ENCODE data around the gene SYT12.
"Not testable (repeated sequence)": the region's sequence is repeated elsewhere in the genome, so short reads cannot be mapped to it uniquely, and the experiment has no call there.

Gene SYT12, protein sequence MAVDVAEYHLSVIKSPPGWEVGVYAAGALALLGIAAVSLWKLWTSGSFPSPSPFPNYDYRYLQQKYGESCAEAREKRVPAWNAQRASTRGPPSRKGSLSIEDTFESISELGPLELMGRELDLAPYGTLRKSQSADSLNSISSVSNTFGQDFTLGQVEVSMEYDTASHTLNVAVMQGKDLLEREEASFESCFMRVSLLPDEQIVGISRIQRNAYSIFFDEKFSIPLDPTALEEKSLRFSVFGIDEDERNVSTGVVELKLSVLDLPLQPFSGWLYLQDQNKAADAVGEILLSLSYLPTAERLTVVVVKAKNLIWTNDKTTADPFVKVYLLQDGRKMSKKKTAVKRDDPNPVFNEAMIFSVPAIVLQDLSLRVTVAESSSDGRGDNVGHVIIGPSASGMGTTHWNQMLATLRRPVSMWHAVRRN

GRCh38 chr11:67022961-67023956 lies at the start of gene SYT12:
TSS of gene SYT12 (plus strand) at chr11:67023134. CDS start at chr11:67030145, 7,011 bp downstream.
- FAIRE-seq: no peak

- no peak for FAIRE-seq
Measured at GRCh38 chr11:66973956-66974580, 48.9 kb upstream of the SYT12 start.

DNA sequence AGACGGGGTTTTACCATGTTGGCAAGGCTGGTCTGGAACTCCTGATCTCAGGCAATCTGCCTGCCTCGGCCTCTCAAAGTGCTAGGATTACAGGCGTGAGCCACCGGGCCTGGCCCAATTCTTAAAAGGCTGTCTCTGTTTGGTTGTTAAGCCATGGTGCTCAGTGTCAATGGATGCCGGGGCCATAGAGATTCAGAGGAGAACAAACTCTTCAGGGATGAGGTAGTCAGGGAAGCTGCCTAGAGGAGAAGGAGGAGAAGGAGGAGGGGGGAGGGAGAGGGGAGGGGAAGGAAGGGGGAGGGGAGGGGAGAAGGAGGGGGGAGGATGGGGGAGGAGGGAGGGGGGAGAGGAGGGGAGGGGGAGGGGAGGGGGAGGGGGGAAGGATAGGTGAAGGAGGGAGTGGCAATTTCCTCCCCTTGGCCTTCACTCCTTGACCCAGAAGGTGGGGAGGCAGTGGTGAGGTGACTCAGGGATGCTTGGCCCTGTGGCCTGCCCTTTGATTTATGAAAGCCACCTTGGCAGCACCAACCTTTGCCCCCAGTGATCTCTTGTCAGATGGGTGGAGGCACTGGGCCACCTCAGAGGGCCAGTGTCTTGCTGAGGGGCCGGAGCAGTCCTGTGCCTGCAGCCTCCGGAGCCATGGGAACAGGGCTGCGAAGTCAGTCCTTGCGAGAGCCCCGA lies 48.1 kb upstream of the SYT12 start, which contains the start of gene C11orf86:
TSS of gene C11orf86 (plus strand) at position 581 of the 681 bp plus-strand sequence. CDS start at position 640, 59 bp downstream.
- FAIRE-seq: no peak

GRCh38 chr11:66975405-66976027 lies 47.4 kb upstream of the SYT12 start:
- no peak for FAIRE-seq

GRCh38 chr11:66976028-66976467 lies 46.9 kb upstream of the SYT12 start:
- no peak for FAIRE-seq

GRCh38 chr11:66976925-66977324 lies 46.0 kb upstream of the SYT12 start:
- no peak for FAIRE-seq

- no peak for FAIRE-seq
Measured at GRCh38 chr11:66978229-66978628, 44.7 kb upstream of the SYT12 start.

DNA sequence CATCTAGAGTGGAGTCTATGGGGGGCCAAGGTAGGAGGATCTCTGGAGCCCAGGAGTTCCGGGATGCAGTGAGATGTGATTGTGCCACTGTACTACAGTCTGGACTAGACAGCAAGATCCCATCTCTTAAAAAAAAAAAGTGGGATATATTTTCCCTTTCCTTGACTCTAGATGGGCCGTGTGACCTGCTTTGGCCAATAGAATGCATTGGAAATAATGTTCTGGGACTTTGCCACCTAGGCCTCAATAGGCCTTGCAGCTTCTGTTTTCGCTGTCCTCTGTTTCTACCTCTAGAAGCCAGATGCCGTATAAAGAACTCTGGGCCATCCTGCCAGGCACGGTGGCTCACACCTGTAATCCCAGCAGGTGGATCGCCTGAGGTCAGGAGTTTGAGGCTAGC lies 44.2 kb upstream of the SYT12 start:
- FAIRE-seq: no peak

DNA sequence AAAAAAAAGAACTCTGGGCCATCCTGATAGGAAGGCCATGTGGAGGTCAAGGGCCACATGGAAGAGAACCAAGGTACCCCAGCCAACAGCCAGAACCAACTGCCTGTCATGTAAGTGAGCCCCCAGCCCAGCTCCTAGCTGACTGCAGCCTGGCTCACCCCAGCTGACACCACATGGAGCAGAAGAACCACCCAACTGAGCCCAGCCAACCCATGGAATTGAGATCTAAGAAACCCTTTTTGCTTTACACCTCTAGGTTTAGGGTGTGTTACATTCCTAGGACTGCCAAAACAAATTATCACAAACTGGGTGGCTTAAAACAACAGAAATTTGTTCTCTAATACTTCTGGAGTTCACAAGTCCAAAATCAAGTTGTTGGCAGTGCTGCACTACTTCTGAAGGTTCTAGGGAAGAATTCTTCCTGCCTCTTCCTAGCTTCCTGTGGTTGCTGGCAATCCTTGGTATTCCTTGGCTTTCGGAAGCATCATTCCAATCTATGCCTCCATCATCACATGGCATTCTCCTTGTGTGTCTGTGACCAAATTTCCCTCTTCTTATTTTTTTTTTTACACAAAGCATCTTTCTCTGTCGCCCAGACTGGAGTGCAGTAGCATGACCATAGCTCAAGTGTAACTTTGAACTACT lies 43.5 kb upstream of the SYT12 start:
- no peak for FAIRE-seq

DNA sequence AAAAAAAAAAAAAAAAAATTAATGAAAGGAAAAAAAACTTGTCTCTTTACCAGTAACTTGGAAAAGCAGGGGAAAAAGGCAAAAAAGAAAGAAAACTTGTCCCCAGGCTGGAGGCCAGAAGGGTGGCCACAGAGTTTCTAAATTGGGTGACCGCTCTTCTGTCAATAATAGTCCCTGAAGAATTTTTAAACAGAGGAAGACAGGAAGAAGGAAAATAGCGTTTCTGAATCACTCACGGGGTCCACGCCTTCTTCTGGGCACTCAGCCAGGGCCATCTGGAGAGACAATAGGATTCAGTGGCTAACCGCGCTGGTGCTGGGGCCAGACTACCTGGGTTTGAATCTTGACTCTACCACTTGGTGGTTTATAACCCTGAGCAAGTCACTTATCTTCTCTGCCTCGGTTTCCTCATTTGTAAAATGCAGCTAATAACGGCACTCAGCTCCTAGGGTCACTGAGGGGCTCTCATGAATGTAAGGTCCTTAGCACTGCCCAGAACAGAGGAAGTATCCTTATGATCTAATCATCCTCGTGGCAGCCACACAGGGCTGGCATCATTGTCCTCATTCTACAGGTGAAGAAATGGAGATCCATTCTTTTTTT lies 40.9 kb upstream of the SYT12 start:
- FAIRE-seq: no peak

- no peak for FAIRE-seq
Measured at GRCh38 chr11:66983275-66983924, 39.5 kb upstream of the SYT12 start.

- FAIRE-seq: no peak
Measured at GRCh38 chr11:66985508-66986177, 37.3 kb upstream of the SYT12 start.

DNA sequence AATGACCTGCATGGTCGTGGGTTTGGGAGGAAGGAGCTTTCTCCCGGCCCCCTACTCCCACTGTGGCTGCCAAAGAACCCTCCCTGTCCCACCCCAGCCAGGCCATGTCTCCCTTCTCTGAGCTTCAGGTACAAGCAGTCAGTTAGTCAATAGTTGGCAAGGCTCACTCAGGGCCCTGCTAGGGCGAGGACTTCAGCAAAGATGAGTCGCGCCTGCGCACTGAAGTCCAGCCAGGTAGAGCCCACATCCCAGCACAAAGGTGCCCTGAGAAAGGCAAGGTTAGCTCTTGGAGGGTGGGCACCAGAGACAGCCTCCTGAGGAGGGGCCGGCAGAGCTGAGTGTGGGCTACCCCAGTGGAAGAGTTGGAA lies 36.8 kb upstream of the SYT12 start:
- no peak for FAIRE-seq

- no peak for FAIRE-seq
Measured at GRCh38 chr11:66987158-66987620, 35.7 kb upstream of the SYT12 start.

- FAIRE-seq: no peak
Measured at GRCh38 chr11:66987924-66988637, 34.9 kb upstream of the SYT12 start.

DNA sequence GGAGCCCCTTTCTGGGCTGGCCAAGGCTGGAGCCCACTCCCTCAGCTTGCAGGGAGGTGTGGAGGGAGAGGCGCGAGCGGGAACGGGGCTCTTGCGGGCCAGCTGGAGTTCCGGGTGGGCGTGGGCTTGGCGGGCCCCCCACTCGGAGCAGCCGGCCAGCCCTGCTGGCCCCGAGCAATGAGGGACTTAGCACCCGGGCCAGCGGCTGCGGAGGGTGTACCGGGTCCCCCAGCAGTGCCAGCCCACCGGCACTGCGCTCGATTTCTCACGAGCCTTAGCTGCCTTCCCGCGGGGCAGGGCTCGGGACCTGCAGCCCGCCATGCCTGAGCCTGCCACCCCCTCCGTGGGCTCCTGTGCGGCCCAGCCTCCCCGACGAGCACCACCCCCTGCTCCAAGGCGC lies 34.2 kb upstream of the SYT12 start:
- not testable (repeated sequence) for FAIRE-seq

- not testable (repeated sequence) for FAIRE-seq
Measured at GRCh38 chr11:66989360-66989759, 33.6 kb upstream of the SYT12 start.

- FAIRE-seq: no peak
Measured at GRCh38 chr11:66992041-66992440, 30.9 kb upstream of the SYT12 start.

Data from A204.1 (cell line).